ENCODE results near the gene CD79A.

CD79A gene

GRCh38 chr19:41886761-41887710 is 10.0 kb downstream of the CD79A start:
- no peak for DNase-seq

DNA sequence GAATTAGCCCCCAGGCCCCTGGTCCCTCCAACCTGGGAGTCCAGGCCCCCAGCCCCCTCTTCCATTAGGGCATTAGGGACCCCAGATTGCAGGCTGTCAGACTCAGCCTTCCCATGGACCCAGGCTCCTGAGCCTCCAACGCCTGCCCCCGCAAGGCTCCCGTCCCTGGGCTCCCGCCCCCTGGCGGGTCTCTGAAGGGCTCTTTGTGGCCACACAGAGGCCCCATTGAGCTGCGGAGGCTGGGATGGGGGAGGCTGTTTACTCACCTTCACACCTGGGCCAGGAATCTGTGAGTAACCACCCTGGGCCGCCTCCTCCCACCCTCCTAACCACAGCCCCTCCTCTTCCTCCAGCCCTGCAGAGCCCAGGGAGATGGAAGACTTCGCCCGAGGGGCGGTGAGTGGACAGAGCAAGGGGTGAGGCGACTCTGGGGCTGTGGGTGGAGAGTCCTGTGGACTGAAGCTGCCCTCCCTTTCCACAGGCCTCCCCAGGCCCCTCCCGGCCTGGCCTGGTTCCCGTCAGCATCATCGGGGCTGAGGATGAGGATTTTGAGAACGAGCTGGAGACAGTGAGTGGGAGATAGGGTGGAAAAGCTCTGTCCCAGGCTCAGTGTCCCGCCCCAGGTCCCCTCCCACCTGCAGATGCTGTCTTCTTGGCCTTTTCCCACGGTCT is 10.8 kb downstream of the CD79A start:
- peak; percentile 59 for DNase-seq

- no peak for DNase-seq
Observed at GRCh38 chr19:41888926-41889325, 11.8 kb downstream of the CD79A start.

DNA sequence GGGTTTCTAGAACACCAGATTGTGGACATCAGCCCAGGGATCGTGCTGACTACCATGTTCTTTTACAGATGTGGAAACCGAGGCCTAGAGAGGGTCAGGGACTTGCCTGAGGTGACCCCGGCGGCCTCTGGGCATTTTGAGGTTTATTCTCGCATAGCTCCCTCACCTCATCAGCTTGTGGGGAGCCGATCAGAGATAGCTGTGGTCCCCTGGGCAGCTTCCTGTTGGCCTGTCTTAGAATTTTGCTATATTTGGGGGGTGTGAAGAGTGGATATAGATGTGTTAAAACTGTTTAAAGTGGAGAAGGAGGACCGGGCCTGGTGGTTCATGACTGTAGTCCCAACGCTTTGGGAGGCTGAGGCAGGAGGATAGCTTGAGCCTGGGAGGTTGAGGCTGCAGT is 12.8 kb downstream of the CD79A start:
- DNase-seq, result no peak

GRCh38 chr19:41890936-41891335 is 13.9 kb downstream of the CD79A start:
- no peak for DNase-seq

DNA sequence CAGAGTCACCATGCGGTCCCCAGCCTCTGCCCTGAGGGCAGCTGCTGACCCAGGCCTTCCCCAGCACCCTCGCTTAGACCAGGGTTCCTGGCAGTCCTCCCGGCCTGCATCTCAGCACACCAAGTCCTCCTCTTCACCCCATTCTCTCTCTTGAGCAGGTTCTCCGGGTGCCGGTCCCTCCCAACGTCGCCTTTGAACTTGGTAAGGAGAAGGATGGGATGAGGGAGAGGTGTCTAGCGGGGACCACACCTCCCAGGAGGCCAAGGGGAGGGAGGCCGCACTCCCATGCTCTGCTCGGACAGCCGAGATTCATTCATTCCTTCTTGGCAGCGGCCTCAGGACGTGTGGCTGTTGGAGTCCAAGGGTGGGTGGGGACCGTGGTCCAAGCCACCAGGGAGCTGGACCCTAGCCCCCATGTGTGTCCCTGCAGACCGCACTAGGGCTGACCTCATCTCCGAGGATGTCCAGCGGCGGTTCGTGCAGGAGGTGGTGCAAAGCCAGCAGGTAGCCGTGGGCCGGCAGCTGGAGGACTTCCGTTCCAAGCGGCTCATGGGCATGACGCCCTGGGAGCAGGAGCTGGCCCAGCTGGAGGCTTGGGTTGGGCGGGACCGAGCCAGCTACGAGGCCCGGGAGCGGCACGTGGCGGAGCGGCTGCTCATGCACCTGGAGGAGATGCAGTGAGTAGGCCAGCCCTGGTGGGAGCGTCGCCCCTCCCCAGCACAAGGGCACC is 15.3 kb downstream of the CD79A start:
- no peak for DNase-seq

- no peak for DNase-seq
Observed at GRCh38 chr19:41893899-41894298, 16.8 kb downstream of the CD79A start.

GRCh38 chr19:41894350-41894749 is 17.3 kb downstream of the CD79A start:
- no peak for DNase-seq

DNA sequence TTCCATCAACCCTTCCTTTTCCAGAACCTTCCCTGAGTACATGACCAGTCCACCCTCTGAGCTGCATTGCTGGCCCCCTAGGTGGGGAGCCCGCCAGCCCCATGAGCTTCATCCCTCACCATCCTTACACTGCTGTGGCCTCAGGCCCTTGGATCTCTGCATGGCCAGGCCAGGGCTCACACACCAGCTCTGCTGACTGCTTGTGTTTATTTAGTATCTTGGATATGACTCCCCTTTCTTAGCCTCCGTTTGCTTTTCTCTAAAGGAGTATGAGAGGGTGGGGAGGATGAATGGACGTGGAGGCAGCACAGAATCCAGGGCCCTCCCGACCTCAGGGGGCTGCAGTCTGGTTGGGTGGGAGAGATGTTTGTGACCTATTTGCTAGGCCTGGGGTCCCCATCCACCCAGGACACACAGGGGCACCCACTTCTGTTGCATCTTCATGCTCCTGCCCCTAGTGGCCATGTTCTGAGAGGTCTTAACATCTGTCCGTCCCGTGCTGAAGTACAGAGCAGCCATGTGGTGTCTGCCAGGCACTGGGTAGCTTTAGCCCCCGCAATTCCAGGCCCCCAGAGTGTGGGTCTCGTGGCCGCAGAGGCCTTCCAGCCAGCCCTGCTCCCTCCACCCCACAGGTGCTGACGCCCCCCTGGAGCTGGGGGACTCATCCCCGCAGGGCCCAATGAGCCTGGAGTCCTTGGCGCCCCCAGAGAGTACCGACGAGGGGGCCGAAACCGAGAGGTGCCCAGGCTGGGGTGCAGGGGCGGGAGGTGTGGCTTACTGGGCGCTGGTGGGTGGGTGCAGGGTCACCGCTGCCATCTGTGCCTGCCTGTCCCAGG is 18.9 kb downstream of the CD79A start:
- no peak for DNase-seq

GRCh38 chr19:41896581-41896942 is 19.5 kb downstream of the CD79A start:
- no peak for DNase-seq

- no peak for DNase-seq
Observed at GRCh38 chr19:41897181-41897580, 20.1 kb downstream of the CD79A start.

DNA sequence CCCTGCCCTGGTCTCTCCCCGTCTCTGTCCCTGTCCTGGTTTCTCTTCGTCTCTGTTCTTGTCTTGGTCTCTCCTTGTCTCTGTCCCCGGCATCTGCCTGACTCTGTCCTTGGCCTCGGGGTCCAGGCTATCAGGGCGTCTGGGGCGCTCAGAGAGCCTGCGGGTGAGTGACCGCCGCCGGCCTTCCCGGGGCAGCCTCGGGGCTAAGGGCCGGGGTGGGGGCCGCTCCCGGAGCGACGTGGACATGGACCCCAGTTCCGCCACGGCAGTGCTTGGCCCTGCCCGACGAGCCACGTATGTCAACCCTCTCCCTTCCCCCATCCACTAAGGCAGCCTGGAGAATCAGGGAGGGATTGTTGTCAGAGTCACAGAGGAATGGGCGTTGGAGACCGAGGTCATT is 20.7 kb downstream of the CD79A start:
- no peak for DNase-seq

DNA sequence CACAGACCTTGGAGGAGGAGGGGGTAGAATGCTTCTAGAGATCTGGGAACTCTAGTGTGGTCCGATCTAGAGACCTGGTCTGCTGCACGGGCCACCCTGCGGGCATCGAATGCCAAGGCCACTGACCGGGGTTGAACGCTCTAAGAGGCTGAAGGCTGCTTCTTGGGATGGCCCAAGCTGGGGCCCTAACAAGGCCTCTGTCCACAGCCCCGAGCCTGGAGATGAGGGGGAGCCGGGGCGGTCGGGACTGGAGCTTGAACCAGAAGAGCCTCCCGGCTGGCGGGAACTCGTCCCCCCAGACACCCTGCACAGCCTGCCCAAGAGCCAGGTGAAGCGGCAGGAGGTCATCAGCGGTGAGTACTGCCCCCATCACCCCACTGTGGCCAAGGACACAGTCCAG is 21.2 kb downstream of the CD79A start:
- DNase-seq, result no peak

GRCh38 chr19:41901707-41902360 is 24.8 kb downstream of the CD79A start:
- DNase-seq, result no peak

DNA sequence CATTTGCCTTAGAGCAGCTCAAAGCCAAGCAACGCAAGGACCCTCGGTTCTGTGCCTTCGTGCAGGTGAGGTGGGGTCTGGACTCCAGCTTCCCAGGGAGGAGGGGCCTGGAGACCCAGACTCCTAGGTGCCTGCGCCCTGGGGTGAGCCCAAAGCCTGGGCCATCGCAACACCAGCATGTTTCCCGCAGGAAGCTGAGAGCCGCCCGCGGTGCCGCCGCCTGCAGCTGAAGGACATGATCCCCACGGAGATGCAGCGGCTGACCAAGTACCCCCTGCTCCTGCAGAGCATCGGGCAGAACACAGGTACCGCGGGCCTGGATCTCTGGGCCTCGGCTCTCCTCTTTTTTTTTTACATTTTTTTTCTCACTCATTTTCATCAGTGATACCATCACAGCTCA is 25.5 kb downstream of the CD79A start:
- no peak for DNase-seq

DNA sequence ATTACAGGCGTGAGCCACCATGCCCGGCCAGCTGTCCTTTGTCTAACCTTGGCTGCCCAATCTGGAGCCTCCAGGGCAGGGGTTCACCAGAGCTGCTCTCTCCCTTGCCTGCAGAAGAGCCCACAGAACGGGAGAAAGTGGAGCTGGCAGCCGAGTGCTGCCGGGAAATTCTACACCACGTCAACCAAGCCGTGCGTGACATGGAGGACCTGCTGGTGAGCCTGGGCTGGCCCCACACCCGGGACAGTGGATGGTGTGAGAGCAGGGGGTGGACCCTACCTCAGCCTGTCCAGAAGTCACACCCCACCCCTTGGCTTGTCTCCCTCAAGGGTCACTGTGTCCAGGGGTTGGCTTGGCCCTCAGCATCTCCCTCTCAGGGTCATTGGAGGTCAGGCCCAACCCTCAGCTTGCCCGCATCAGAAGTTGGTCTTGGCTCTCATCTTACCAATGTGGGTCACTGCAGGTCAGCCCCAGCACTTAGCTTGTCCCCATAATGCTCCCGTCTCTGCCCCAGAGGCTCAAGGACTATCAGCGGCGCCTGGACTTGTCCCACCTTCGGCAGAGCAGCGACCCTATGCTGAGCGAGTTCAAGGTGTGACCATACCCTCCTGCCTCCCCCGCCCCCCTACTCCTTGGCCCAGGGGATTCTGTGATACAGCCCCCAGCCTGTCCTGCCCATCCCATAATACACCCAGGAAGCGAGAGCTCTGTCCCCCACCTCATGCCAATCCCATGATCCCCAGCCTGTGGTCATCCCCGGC is 26.3 kb downstream of the CD79A start:
- no peak for DNase-seq

DNA sequence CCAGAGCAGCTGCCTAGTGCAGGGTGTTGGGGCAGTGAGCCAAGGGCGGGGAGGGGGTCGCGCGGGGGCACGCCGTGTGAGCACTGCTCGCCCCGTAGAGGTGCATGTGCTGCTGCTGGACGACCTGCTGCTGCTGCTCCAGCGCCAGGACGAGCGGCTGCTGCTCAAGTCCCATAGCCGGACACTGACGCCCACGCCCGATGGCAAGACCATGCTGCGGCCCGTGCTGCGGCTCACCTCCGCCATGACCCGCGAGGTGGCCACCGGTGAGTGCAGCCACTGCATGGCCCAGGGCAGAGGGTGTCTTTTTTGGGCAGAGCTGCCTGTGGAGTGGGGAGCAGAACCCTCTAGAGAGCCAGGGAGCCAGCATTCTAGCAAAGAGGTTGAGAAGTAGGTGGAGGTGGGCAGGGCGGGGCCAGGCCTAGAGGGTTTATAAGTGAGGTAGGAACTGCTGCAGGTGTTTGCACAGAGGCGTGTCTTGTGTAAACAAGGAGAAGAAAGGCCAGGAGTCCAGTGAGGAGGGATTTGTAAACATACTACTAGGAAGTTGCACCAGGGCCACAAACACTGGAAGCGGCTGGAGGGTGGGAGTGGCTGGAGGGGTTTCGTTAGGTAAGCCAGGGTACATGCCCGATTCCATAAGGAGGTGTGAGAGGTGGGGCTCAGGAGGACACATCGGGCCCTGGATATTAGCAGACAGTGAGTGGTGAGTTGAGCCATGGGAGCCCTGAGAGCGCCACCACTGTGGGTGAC is 27.2 kb downstream of the CD79A start:
- DNase-seq, result peak; percentile 96

GRCh38 chr19:41905273-41906002 is 28.4 kb downstream of the CD79A start:
- DNase-seq, result no peak

DNA sequence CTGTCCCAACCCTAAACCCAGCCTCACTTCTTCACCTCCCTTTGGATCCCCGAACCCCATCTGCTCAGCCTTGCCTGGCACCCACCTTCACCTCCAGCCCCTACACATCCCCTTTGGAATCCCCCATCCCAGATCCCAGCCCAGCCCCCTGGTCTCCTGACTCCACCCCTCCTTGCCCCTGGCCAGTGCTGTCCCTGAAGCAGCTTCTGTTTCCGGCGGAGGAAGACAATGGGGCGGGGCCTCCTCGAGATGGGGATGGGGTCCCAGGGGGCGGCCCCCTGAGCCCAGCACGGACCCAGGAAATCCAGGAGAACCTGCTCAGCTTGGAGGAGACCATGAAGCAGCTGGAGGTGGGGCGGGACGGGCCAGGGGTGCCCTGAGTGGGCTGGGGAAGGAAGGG is 29.2 kb downstream of the CD79A start:
- no peak for DNase-seq

All from NCI-H146 (cell line).